Ishikawa (cell line): Measurements from ENCODE around the gene TGFBR3L.

Source experiments
- CEBPB ChIP-seq: IDR thresholded peaks from 2 replicates; pipeline ENCODE4 v1.6.1; 2012
- ZBTB7A ChIP-seq: IDR thresholded peaks from 2 replicates; pipeline ENCODE4 v1.6.1; 2012; ENCODE audit warnings: low read depth

DNA sequence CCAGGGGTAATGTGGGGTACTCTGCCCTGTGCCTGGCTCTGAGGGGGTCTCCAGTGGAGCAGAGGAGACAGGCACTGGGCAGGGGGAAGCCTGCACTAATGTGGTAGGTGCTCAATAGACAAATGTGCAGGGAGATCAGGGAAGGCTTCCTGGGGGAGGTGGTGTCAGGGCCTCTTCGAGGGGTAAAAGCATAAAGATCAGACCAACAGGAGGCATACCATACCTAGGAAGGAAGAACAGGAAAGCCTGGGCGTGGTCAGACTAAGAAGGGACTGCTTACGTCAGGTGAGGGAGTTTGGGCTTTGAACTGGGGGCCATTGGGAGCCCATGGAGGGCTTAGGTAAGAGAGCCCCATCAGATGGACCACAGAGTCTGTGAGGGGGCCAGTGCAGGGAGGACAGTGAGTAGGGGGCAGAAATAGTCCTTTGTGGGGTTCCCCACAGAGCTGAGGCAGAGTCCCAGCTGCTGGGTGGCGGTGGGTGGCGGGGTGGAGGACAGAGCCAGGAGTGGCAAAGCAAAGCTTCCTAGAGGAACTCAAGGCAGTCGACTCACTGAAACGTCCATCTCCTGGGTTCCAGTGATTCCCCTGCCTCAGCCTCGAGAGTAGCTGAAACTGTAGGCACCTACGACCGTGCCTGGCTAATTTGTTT is 49.2 kb upstream of the TGFBR3L start:
- TF ChIP-seq ZBTB7A (no peak), CEBPB (no peak)
